Ovary (tissue), 9 donors: Measurements from ENCODE around the gene NAGPA. TPM values are rescaled to one million over a fixed set of nuclear protein-coding genes. Genes with fewer than 3 reads are reported as not detected.
"Not testable (repeated sequence)": the region's sequence is repeated elsewhere in the genome, so short reads cannot be mapped to it uniquely, and the experiment has no call there.

ENCODE experiments used
- DNase-seq, 5 donors: peaks; one replicate each; pipeline ENCODE4 v3.0.0-alpha.2; 2019 to 2020
- H3K27ac ChIP-seq, 2 donors: fragments of 200-600 bp; one replicate each; pipeline versions ENCODE4 v1.5.1 to v1.8.0; 2019 to 2022
- H3K27me3 ChIP-seq: fragments of 200-600 bp; one replicate; pipeline ENCODE4 v1.8.0; 2022
- H3K36me3 ChIP-seq: fragments of 200-600 bp; sonication (generic); one replicate; pipeline ENCODE4 v1.5.1; 2019
- H3K4me1 ChIP-seq: one replicate; pipeline ENCODE4 v1.8.1; 2013; ENCODE audit warnings: mild to moderate bottlenecking, moderate library complexity; ENCODE audit not compliant: insufficient read depth
- H3K4me3 ChIP-seq: fragments of 200-600 bp; sonication (generic); one replicate; pipeline ENCODE4 v1.5.1; 2017
- H3K9me3 ChIP-seq, 2 donors: fragments of 200-600 bp in 1 of 2; sonication (generic) in 1 of 2; one replicate each; pipeline versions ENCODE4 v1.5.1 to v1.8.1; 2013 to 2019; ENCODE audit warnings: mild to moderate bottlenecking in 1 of 2, moderate library complexity in 1 of 2
- CTCF ChIP-seq, 3 donors: fragments of 450-650 bp in 2 of 3; fragments of 200-600 bp in 1 of 3; IDR thresholded peaks; one replicate each; pipeline versions ENCODE4 v1.5.1 to v1.8.0; 2016 to 2022; ENCODE audit warnings: antibody characterized with exemption in 3 of 3, mild to moderate bottlenecking in 1 of 3
- EP300 ChIP-seq: sonication (generic); formaldehyde crosslinking; IDR thresholded peaks from one replicate; pipeline ENCODE4 v1.6.1; 2017; ENCODE audit warnings: antibody characterized with exemption
- POLR2A ChIP-seq: fragments of 450-650 bp; IDR thresholded peaks from one replicate; pipeline ENCODE4 v1.6.1; 2017; ENCODE audit warnings: antibody characterized with exemption, mild to moderate bottlenecking, moderate library complexity
- WGBS, 3 donors: extraction: QIAGEN DNeasy Blood & Tissue Kit in 1 of 3; methylation state at CpG; one replicate each; pipeline versions ENCODE4 v1.1.5 to v1.1.7; 2013 to 2017; 5-methylcytosine and 5-hydroxymethylcytosine counted together
- intact Hi-C, 4 donors: fragments of 100-400 bp; cut with DNase I; formaldehyde crosslinking; loops; one replicate each; pipeline versions ENCODE4 v1.11.0 to v1.15.1; 2022 to 2023
- polyA plus RNA-seq, 2 donors: library from polyadenylated mRNA; stranded (reverse); fragments of 200-250 nt in 1 of 2; fragments of 350-450 nt in 1 of 2; fragmentation: Illumina TruSeq in 1 of 2; extraction: RNeasy Lipid Tissue Mini Kit (QIAGEN cat#74804) in 1 of 2; gene quantifications; one replicate each; pipeline ENCODE4 v1.2.3, GENCODE V29; 2013 to 2014
- total RNA-seq, 7 donors: library from RNA; depleted of rRNA in 2 of 7; stranded (reverse); fragments of >200 nt in 2 of 7; fragmentation: NEBNext Ultra II Directional in 3 of 7; extraction: Animal tissue kit (Norgen Biotek cat#: 25700) in 3 of 7; gene quantifications; one replicate each; pipeline versions ENCODE4 v1.1.0 to v1.2.4, GENCODE V29; 2016 to 2023
- donor health status: DM: no; HTN: no; CAD: no; lungs with moderate emphysema.
- donor health status: DM: no; HTN: no; CAD: no.
- donor health status: Bipolar disorder and iron deficiency.
- donor health status: DM: yes; HTN: yes; CAD: no.
- donor health status: DM: no; HTN: no; CAD: no.
- donor health status: DM: yes; HTN: yes; CAD: no.

NAGPA gene
- total and polyA plus RNA-seq, 9 donors = 2.9 to 14.8 (median 7.1) TPM

- TF ChIP-seq POLR2A (no peak), CTCF (IDR thresholded peaks at IDR 0.05) (no peak), EP300 (no peak)
- intact Hi-C loops = no loop called here
- 80 to 85% (median 84%) methylated on average over 5 of the region's 5 CpGs for WGBS, 3 donors
Measured at GRCh38 chr16:5075637-5076036, 41.9 kb upstream of the NAGPA start.

GRCh38 chr16:5073771-5074170 is 40.0 kb upstream of the NAGPA start:
- H3K4me1 ChIP-seq, H3K27me3 ChIP-seq, DNase-seq, H3K27ac ChIP-seq, intact Hi-C loops, H3K4me3 ChIP-seq, H3K9me3 ChIP-seq, H3K36me3 ChIP-seq: not testable (repeated sequence)
- WGBS, 3 donors = 92 to 94% (median 93%) methylated on average over 15 of the region's 15 CpGs

More at GRCh38 chr16:5075637-5076036, 41.9 kb upstream of the NAGPA start:
- Histone ChIP-seq H3K27ac (no peak overlapping the region), H3K4me3 (no peak overlapping the region), H3K27me3 (no peaks in the 10 kb centered on the region), H3K36me3 (no peaks in the 10 kb centered on the region), H3K9me3 (no peaks in the 10 kb centered on the region), H3K4me1 (no peaks in the 10 kb centered on the region)
- DNase-seq = no peak

- TF ChIP-seq EP300 (no peak), CTCF (IDR thresholded peaks at IDR 0.05) (no peak), POLR2A (no peak)
- 75 to 81% (median 76%) methylated on average over 2 of the region's 2 CpGs for WGBS, 3 donors
Measured at GRCh38 chr16:5073279-5073629, 39.5 kb upstream of the NAGPA start.

GRCh38 chr16:5072334-5073278 is 38.9 kb upstream of the NAGPA start:
- H3K4me3 ChIP-seq = peak overlapping the region; percentile 64
- H3K9me3 ChIP-seq = no peaks in the 10 kb centered on the region
- no peak for TF ChIP-seq POLR2A
- no peak for TF ChIP-seq CTCF (IDR thresholded peaks at IDR 0.05)
- no peak for TF ChIP-seq EP300
- DNase-seq = no peak
- no peaks in the 10 kb centered on the region for H3K36me3 ChIP-seq
- WGBS, 3 donors = 41 to 51% (median 47%) methylated on average over 12 of the region's 12 CpGs
- no peaks in the 10 kb centered on the region for H3K27me3 ChIP-seq
- peak overlapping the region in 1 of 2 donors; percentile 60 for H3K27ac ChIP-seq
- intact Hi-C loops = no loop called here
- H3K4me1 ChIP-seq = no peaks in the 10 kb centered on the region

More at GRCh38 chr16:5073279-5073629, 39.5 kb upstream of the NAGPA start:
- no peak overlapping the region for H3K4me3 ChIP-seq
- no peak overlapping the region for H3K27ac ChIP-seq
- H3K36me3 ChIP-seq = no peaks in the 10 kb centered on the region
- H3K27me3 ChIP-seq = no peaks in the 10 kb centered on the region
- no peaks in the 10 kb centered on the region for H3K9me3 ChIP-seq
- H3K4me1 ChIP-seq = no peaks in the 10 kb centered on the region
- intact Hi-C loops = no loop called here
- no peak for DNase-seq
